Measurements from ENCODE around the gene GIPC1.
"Not testable (repeated sequence)": the region's sequence is repeated elsewhere in the genome, so short reads cannot be mapped to it uniquely, and the experiment has no call there.

GIPC1 gene

GRCh38 chr19:14496029-14496833, at the start of gene GIPC1:
Gene GIPC1, minus strand, starts transcription at chr19:14496127. Its CDS starts 13,151 bp downstream, at chr19:14482976.
- DNase-seq = peak; percentile 89

- no peak for DNase-seq
Measured at GRCh38 chr19:14545716-14546082, 49.8 kb upstream of the GIPC1 start.

GRCh38 chr19:14544977-14545715, 49.2 kb upstream of the GIPC1 start:
- DNase-seq = no peak

- DNase-seq = no peak
Measured at GRCh38 chr19:14544047-14544446, 48.1 kb upstream of the GIPC1 start.

- no peak for DNase-seq
Measured at GRCh38 chr19:14542711-14543328, 46.9 kb upstream of the GIPC1 start.

GRCh38 chr19:14541979-14542378, 46.1 kb upstream of the GIPC1 start:
- DNase-seq = not testable (repeated sequence)

GRCh38 chr19:14540741-14541525, 45.0 kb upstream of the GIPC1 start:
- DNase-seq = no peak

- DNase-seq = peak; percentile 70
Measured at GRCh38 chr19:14536926-14537692, 41.2 kb upstream of the GIPC1 start.

- DNase-seq = no peak
Measured at GRCh38 chr19:14533450-14533849, 37.5 kb upstream of the GIPC1 start.

- DNase-seq = no peak
Measured at GRCh38 chr19:14530506-14530905, 34.6 kb upstream of the GIPC1 start.

GRCh38 chr19:14530005-14530348, 34.0 kb upstream of the GIPC1 start:
- no peak for DNase-seq

GRCh38 chr19:14529254-14530004, 33.5 kb upstream of the GIPC1 start, which contains the start of gene TECR:
Gene TECR, plus strand, starts transcription at chr19:14529594. Its CDS starts 103 bp downstream, at chr19:14529697.
- peak; percentile 100 for DNase-seq

- no peak for DNase-seq
Measured at GRCh38 chr19:14528419-14529253, 32.7 kb upstream of the GIPC1 start.

- no peak for DNase-seq
Measured at GRCh38 chr19:14526423-14526822, 30.5 kb upstream of the GIPC1 start.

GRCh38 chr19:14525729-14526128, 29.8 kb upstream of the GIPC1 start:
- DNase-seq = no peak

- no peak for DNase-seq
Measured at GRCh38 chr19:14520543-14520942, 24.6 kb upstream of the GIPC1 start.

GRCh38 chr19:14519860-14520407, 24.0 kb upstream of the GIPC1 start:
- DNase-seq = no peak

- no peak for DNase-seq
Measured at GRCh38 chr19:14519245-14519859, 23.4 kb upstream of the GIPC1 start.

- DNase-seq = peak; percentile 81
Measured at GRCh38 chr19:14517840-14518505, 22.0 kb upstream of the GIPC1 start, which contains the start of gene DNAJB1. Gene DNAJB1, minus strand, starts transcription at chr19:14518397. Its CDS starts 48 bp downstream, at chr19:14518349.
